HG02870 (cell line): ENCODE results near the gene PRRT3.

Experiments
- ATAC-seq: cut with Tn5 transposase; IDR thresholded peaks from one replicate; pipeline ENCODE4 v1.9.1; 2021; ENCODE audit warnings: mild to moderate bottlenecking, moderate library complexity; ENCODE audit not compliant: unreplicated experiment

The PRRT3 gene

DNA sequence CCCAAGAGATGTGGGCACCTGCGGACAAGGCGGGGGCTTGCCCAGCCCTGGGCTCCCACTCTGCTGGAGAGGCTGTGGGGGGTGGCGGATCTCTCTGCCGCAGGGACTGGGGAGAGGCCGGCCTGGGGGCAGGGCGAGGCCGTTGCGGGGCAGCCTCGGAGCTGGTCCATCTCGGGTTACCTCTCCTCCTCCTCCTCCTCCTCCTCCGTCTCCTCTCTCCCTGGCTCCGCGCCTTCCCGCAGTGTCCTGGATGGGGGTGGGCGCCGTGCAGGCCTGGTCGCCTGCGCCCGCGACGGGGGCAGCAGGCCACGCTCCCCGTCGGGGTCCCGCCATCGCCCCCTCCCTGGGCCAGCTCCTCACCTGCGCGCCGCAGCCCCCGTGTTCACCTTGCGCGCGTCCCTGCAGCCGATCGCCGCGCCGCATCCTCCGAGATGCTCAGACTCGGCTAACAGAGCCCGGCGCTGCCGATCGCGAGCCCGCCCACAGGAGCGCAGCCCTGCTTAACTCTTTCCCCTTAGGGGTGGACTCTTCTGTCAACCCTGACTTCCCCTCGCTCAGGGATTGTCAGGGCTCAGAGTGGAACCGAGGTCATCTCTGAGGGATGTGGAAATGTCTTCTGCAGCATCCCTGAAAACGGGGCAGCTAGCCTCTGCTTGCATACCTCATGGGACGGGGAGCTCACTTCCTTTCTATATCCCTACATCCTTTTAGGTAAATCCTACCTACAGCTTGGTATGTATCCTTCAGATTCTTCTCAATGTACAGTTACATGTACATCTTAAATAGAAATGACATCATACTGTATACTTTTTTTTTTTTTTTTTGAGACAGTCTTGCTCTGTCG, at the start of gene PRRT3:
Gene PRRT3, minus strand, starts transcription at position 447 of the 844 bp plus-strand sequence. CDS start 2,293 bp downstream, outside the sequence.
- peak; percentile 62 for ATAC-seq

DNA sequence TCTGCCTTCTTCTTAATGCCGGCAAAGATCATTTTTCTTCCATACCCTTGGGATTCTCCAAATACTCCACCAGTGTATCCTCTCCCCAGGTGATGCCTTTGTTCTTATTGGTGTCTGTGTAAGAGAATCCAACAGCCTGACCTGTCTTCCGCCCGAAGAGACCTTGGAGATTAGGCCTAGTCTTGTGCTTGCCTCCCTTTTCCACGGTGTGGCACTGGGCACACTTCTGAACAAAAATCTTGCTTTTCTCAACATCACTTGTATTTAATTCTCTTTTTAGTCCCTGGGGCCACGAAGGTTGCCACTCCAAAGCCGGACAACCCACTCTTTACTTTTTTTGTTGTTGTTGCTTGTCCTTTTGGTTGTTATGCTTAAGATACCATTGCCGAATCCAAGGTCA, 48.5 kb upstream of the PRRT3 start:
- no peak for ATAC-seq

DNA sequence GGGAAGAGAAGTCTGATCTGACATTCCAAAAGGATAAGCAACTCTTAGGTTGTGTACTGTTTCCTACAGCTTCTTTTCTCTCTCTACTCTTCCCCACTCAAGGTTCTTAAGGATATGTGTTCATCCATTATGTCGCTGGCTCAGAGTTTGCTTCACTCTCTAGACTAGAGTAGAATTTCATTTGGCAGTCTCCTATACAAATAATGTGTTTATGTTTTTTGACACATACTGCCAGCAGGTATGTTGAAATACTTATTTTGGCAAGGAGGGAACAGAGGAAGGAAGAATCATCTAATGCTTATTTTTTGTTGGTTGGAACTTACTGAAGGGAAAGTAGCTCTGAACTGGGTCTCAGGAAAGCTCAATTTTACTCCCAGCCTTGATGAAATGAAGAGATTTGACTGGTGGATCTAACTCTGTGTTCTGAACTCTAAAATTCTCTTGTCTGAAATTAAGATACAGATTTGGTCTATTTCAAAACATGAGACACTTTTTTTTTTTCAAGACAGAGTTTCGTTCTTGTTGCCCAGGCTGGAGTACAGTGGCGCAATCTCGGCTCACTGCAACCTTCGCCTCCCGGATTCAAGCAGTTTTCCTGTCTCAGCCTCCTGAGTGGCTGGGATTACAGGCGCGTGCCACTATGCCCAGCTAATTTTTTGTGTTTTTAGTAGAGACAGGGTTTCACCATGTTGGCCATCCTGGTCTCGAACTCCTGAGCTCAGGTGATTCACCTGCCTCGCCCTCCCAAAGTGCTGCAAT, 42.1 kb upstream of the PRRT3 start:
- no peak for ATAC-seq

DNA sequence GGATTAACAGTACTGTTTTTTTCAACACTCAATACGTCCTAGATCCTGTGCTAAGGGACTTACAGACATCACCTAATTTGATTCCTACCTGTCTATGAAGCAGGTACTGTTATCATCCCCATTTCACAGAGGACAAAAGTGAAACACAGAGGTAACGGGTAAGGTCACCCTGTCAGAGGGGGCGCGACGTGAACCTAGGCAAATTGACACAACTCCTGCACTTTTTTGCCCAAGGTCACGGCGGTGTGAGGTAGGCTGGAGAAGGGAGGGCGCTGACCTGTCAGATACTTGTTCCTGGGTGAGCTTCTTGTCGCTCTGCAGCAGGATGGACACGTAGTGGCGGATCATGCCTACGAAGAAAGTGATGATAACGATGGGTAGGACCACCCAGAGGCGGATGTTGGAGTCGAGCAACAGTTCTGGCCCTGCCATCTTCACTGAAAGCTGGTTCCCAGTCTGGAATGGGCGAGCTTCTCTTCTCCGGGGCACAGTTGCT, 34.1 kb upstream of the PRRT3 start:
- ATAC-seq: peak; percentile 15

DNA sequence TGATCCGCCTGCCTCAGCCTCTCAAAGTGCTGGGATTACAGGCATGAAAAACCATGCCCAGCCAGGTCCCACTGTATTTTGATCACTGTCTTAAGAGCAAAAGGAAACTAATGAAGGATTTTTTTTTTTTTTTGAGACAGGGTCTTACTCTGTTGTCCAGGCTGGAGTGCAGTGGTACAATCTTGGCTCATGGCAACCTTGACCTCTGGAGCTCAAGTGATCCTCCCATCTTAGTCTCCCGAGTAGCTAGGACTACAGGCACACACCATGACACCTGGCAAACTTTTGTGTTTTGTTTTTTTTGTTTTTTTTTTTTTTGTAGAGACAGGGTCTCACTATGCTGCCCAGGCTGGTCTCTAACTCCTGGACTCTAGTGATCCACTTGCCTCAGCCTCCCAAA, 28.0 kb upstream of the PRRT3 start:
- ATAC-seq: no peak

DNA sequence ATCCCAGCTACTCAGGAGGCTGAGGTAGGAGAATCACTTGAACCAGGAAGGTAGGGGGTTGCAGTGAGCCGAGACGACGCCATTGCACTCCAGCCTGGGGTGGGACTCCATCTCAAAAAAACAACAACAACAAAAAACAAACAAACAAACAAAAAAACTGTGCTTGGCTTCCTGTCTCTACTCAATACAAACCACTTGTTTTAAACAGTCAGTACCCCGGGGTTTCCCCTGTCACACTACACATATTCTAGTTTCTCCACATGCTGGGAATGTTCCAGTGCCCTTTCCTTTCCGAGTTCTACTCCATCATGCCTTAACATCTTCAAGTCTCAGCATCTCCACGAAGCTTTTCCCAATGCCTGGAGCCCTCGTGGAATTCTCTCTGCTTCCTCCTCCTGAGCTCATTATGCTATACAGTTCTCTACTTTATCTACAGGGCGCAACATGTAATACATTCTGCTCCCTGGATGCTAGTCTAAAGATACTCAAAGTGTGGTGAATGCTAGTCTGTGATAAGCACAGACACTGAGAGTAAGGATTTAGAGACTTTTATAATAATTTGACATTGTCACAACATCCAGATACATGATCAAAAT, 26.6 kb upstream of the PRRT3 start:
- ATAC-seq: no peak

DNA sequence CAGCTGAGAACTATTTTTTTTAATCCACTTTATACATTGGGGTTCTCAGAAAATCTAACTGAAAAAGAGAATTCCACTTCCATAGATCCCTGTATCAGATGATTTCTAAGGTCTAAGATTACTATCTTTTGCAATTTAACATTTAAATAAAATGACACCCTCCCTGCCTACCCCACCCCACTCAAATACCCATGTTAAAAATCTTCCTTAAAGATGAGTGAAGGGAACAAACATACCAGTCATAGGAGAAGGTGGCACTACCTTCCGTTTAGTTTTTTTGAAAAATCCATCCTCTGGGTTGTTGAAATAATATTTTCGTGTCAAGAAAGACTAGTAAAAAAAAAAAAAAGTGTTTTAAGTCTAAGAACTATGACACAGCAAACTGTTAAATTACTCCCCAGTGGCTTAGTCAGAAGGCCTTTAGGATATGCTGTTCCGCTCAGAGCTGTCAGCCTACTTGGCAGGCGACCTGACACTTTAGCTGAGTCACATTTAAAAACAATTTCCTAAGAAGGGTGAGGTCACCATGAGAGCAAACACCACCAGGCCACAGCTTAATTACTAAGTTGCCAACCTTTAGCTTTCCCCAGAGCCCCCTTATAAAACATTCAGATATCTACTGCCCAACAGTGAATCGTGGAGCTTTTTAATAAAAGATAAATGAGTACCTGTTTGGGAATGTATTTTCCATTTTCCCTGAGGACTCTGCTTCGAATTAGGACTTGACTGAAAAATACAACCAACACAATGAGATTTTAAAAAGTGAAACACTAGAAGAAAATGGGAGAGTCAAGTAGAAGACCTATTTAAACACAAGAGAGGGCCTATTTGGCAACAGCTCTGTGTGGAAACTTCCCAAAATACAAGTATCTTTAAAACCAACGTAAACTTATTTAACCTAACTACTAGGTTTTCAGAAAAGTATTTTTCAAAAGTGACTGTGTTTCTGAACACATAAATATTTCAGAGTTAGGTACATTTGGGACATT, 24.8 kb upstream of the PRRT3 start:
- no peak for ATAC-seq

DNA sequence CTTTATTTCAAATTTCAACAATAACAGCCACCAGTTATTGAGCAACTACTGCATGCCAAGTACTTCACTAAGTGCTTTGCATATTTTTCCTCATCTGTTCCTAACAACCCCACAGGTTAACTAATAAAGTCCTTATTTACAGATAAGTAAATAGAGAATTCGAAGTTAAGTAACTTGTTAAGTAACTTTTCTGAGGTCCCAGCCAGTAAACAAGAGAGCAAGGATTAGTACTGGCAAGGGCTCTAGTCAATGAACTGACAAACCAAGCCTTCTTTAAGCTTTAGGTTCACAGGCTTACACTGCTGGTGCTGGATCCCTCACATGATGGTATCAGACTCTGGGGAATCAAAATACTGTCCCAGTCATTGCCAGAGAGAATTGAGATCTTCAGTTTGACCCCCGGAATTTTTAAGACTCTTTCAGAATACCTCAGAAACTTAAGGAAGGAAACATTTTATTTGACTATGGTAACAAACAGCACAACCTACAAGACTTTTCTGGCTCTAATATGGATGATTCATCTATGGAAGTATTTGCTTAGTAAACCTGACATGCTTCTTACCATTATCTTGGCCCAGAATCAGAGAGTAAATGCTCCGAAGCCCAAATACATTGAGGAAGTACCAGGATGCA, 17.9 kb upstream of the PRRT3 start:
- no peak for ATAC-seq

DNA sequence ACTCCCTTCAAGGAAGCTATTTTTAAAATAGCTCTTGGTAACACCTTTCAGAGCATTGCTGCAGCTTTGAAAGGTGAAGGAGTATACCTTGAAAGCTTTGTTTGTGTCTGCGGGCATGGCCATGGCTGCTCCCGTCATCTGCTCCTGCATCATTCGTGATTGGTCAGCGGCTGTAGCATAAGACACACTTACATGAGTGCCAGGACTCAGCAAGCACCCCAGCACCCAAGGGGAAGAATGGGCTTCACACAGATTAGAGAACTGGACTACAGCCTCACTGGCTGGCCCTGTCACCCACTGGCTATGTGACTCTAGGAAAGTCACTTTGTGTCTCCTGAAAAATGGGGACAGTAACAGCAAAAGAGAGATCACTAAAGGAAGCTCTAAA, 17.4 kb upstream of the PRRT3 start:
- ATAC-seq: no peak

DNA sequence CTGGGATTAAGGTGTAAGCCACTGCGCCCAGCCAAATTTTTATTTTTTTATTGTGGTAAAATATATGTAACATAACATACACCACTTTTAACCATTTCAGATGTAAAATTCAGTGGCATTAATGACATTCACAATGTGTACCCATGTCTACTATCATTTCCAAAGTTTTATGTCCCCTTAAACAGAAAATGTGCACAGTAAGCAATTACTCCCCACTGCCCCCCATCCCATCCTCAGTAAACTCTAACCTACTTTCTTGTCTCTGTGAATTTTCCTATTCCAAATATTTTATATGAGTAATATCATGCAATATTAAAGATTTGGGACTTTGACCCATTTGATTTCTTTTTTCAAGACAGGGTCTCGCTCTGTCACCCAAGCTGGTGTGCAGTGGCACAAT, 14.6 kb upstream of the PRRT3 start:
- ATAC-seq: no peak

DNA sequence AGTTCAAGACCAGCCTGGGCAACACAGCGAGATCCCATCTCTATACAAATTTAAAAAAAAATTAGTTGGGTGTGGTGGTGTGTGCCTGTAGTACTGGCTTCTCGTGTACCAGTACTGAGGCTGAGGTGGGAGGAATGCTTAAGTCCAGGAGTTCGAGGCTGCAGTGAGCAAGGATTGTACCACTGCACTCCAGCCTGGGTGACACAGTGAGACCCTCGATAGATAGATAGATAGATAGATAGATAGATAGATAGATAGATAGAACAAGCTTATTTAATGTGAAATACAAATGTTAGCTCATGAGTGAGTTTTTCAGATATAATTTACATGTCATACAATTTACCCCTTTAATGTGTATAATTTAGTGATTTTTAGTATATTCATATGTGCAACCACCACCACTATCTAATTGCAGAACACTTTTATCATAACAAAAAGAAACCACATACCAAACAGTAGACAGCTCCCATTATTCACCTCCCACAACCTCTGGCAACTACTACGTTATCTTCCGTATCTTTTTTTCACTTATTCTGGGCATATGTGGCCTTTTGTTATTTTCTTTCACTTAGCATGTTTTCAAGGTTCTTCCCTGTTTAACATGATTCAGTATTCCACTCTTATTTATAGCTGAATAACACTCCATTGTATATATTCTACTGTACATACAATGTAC, 13.1 kb upstream of the PRRT3 start:
- no peak for ATAC-seq

DNA sequence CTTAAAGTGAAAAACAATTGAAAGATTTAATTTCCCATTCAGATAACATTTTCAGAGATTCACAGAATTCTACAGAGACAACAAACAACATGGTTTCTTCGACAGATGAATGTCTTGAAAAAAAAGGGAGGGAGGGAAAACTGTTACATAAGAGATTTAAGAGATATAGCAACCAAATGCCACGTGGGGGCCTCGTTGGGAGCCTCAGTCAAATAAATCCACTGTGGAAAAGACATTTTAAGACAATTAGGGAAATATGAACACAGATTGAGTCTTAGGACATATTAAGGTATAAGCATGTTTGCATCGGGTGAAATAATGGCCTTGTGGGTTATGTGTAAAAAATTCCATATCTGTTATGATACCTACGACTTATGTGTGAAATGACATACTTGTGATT, 5.0 kb upstream of the PRRT3 start:
- no peak for ATAC-seq

DNA sequence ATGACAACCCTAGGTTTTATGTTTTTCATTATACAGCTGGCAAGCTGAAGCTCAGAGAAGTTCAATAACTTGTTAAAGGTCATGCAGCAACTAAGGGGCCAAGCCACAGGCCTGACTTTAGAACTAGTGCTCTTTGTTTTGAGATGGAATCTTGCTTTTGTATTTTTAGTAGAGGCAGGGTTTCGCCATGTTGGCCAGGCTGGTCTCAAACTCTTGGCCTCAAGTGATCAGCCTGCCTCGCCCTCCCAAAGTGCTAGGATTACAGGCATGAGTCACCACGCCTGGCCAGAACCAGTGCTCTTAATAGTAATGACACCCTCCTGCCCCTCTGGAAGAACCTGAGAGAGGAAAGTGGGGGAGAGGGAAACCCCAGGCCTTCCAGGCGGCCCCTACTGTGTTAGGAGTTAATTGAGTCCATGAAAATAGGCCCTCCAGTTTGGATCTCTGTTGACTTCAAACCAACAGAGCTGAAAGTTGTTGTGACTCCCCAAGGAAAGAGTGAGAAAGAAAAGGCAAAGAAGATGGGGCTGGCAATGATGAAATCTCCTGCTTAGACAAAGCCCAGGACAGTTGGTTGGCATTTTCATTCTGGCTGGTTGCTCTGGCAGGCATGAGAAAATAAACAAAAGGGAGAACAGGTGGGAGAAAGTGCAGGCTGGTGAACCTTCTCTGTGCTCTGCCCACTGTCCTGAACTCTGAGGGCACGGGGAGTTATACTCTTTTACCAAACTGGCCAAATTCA, 3.6 kb upstream of the PRRT3 start:
- ATAC-seq: no peak

DNA sequence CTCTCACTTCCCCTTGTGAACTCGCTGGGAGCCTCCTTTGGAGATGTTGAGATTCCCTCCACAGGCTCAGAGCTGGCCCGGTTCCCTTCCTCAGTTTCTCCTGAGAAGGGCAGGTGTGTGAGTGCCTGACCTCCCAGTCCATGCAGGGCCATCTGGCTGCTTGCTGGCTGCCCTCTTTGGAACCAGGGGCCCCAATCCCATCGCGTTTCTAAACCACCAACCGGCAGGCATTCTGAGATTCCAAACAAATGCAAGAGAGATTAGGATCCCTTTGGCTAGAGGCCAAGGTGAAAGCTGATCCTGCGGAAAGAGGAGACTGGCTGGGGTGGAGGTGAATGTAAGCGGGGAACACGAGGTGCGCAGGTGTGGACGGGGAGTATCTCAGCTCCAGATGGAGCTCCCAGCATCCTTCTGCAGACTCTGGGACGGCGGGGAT, 2.9 kb upstream of the PRRT3 start:
- no peak for ATAC-seq

DNA sequence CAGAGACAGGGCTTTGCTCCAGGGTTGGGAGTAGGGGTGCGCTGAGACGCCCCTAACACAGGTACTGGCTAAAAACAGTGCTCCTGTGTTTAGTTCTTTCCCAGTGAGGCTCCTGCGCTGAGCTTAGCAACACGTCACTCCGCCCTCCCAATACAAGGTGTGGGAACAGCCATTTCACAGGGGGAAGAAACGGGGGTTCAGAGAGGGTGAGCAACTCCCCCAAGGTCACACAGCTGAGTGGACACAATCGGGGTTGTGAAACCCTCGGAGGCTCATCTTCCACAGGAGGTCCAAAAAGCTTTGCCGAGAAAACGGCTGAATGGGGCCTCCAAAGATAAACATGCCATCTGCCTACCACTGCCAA, 628 bp downstream of the PRRT3 start:
- ATAC-seq: peak; percentile 8

DNA sequence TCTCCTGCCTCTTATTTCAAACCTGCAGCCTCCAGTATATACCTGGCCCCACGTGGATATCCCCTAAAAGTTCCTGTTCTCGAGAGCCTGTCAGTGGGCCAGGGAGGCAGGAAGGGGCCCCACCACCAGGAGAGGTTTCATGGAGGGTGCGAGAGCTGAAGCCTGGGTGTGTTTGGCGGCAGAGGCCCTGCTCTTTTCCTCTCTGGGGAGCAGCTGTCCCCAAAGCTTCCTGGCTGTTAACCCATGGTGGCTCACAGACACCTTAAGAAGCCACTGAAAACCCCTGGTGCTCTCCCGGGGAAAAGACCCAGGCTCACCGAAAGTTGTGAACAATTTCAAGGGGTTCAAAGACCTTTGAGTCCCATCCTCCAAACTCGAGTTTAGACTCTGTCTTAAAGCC, 1.1 kb downstream of the PRRT3 start:
- ATAC-seq: peak; percentile 42

DNA sequence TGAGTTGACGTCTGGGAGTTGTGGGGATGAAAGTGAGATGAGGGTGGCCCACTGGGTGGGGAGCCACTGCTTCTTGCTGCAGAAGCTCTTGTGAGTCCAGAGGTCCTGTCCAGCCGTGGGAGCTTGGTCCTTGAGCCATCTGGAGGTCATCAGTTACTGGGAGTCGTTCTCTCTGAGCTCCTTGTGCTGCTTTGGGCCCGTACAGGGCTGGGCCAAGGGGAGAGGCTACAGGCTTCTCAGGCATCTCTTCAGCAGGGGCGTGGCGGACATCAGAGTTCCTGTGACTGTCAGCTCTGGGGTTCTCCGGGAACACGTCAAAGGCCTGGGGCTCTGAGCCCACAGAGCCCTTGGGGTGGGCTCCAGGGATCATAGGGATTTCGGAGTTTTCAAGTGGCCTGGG, 2.6 kb downstream of the PRRT3 start:
- ATAC-seq: no peak

DNA sequence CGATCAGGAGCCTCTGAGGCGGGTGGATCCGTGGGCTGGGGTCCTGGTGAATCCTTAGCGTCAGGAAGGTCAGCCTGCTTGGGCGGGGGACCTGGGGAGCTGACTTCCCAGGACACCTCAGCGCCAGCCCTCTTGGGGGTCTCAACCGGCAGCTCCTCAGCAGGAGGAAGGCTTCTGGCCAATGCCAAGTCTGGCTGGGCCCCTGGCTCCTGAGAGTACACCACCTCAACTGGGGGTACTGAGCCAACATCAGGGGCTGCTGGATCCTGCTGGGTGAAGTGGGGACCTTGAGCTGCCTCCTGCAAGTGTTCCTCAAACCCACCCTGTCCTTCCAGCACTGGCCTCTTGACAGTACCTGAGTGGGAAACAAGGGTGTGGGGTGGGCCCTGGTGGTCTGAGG, 3.1 kb downstream of the PRRT3 start:
- no peak for ATAC-seq

DNA sequence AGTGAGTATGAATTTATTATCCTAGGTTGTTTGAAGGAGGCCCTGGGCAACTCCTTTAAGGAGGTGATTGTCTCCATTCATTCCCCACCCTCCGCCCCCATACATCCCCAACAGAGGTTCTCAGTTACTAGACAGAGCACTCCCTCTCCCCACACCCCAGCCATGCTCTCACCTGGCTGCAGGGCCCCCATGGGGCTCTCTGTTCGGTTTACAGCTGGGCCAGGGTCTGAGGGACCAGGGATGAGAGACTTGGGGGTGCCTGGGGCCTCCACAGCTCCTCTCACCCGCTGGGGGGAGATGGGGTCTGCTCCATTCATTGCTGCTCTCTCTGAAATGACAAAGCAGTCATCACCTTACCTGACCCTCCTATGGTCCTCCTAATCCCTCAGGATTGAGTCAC, 3.6 kb downstream of the PRRT3 start:
- no peak for ATAC-seq
